GM12878 (cell line): ENCODE measurements around the gene KNTC1. TPM values are rescaled to one million over a fixed set of nuclear protein-coding genes. Genes with fewer than 3 reads are reported as not detected.

Source experiments
- ATAC-seq: fragments of 200-7000 bp; cut with Tn5 transposase; 3 replicates; pipeline ENCODE4 v1.9.1; 2020; ENCODE audit warnings: mild to moderate bottlenecking, moderate library complexity
- Bru-seq: library from RNA; stranded (reverse); fragments of 400-500 nt; gene quantifications from one replicate; lab custom pipeline; 2021; lab: Mats Ljungman, UMichigan
- BruChase-seq, 2 experiments: library from RNA; stranded (reverse); fragments of 400-500 nt; gene quantifications; one replicate each; lab custom pipeline; 2021; lab: Mats Ljungman, UMichigan
- BruUV-seq: library from RNA; stranded (reverse); fragments of 400-500 nt; replicated peaks from 2 replicates; lab custom pipeline; 2021; lab: Mats Ljungman, UMichigan
- CTCF ChIA-PET: fragments of 300-600 bp; sonication (Branson Sonifier 250); formaldehyde crosslinking; extraction: SDS; loops from one replicate; lab custom pipeline; 2021; ENCODE audit warnings: inconsistent platforms; lab: Yijun Ruan, JAX
- POLR2A ChIA-PET: fragments of 350-600 bp; formaldehyde crosslinking; extraction: SDS; loops from one replicate; lab custom pipeline; 2021; ENCODE audit warnings: inconsistent platforms; lab: Charles Lee
- RAD21 ChIA-PET: fragments of 300-600 bp; sonication (Branson Sonifier 250); formaldehyde crosslinking; loops from one replicate; lab custom pipeline; 2023; ENCODE audit warnings: antibody characterized with exemption; ENCODE audit not compliant: unreplicated experiment; lab: Charles Lee
- SMC1A ChIA-PET: fragments of 300-600 bp; sonication (Branson Sonifier 250); formaldehyde crosslinking; loops from one replicate; lab custom pipeline; 2023; ENCODE audit not compliant: unreplicated experiment, uncharacterized antibody; lab: Charles Lee
- DNase-seq: peaks from one replicate; pipeline ENCODE4 v3.0.0-alpha.2; 2011; ENCODE audit warnings: low read depth, low spot score
- FAIRE-seq: peaks from 3 replicates; lab custom pipeline; 2011; peaks lifted over from hg19 to GRCh38; lab: Jason Lieb, UNC
- H2AFZ ChIP-seq: 2 replicates; pipeline ENCODE4 v1.6.0; 2011; ENCODE audit warnings: low read depth, low read length, control low read depth; ENCODE audit not compliant: control insufficient read depth
- H3K27ac ChIP-seq: 2 replicates; pipeline ENCODE4 v1.5.1; 2011; ENCODE audit warnings: control low read depth; ENCODE audit not compliant: control insufficient read depth, insufficient read depth
- H3K27me3 ChIP-seq, 2 experiments: replicated peaks in 1 of 2; 2 replicates each; pipeline versions ENCODE4 v1.6.0 to v1.6.1; 2011; ENCODE audit warnings: low read length in 1 of 2; ENCODE audit not compliant: control insufficient read depth in 2 of 2, insufficient read depth in 2 of 2
- H3K36me3 ChIP-seq, 2 experiments: 2 replicates each; pipeline ENCODE4 v1.5.1; 2011; ENCODE audit warnings: low read length in 1 of 2; ENCODE audit not compliant: control insufficient read depth in 2 of 2, insufficient read depth in 2 of 2
- H3K4me1 ChIP-seq: 2 replicates; pipeline ENCODE4 v1.6.1; 2011; ENCODE audit warnings: mild to moderate bottlenecking, low read length, moderate library complexity, mixed read lengths; ENCODE audit not compliant: control insufficient read depth, insufficient read depth
- H3K4me2 ChIP-seq: 2 replicates; pipeline ENCODE4 v1.6.0; 2011; ENCODE audit warnings: control low read depth; ENCODE audit not compliant: control insufficient read depth, insufficient read depth
- H3K4me3 ChIP-seq: fragments of 200-600 bp; sonication (generic); 2 replicates; pipeline ENCODE4 v1.5.1; 2016
- H3K79me2 ChIP-seq: 2 replicates; pipeline ENCODE4 v1.6.0; 2011; ENCODE audit warnings: low read length; ENCODE audit not compliant: control insufficient read depth, insufficient read depth
- H3K9ac ChIP-seq: 2 replicates; pipeline ENCODE4 v1.8.0; 2011; ENCODE audit warnings: low read length, control low read depth, mixed read lengths; ENCODE audit not compliant: control insufficient read depth, insufficient read depth
- H3K9me3 ChIP-seq: replicated peaks from 3 replicates; pipeline ENCODE4 v1.5.1; 2011; ENCODE audit warnings: mild to moderate bottlenecking, low read length; ENCODE audit not compliant: control insufficient read depth, insufficient read depth
- H4K20me1 ChIP-seq: 2 replicates; pipeline ENCODE4 v1.6.0; 2011; ENCODE audit not compliant: control insufficient read depth, insufficient read depth
- CBFB ChIP-seq: IDR thresholded peaks from 2 replicates; pipeline ENCODE4 v1.6.1; 2016; ENCODE audit warnings: antibody characterized with exemption, low read depth
- ESRRA ChIP-seq: IDR thresholded peaks from 2 replicates; pipeline ENCODE4 v1.6.1; 2012; ENCODE audit warnings: mild to moderate bottlenecking, low read length, improper control_type of control experiment
- MEF2B ChIP-seq: fragments of 450-650 bp; IDR thresholded peaks from 2 replicates; pipeline ENCODE4 v1.6.1; 2018; ENCODE audit warnings: mild to moderate bottlenecking, moderate library complexity; ENCODE audit not compliant: partially characterized antibody, poor library complexity, severe bottlenecking
- POLR2A ChIP-seq: IDR thresholded peaks from 2 replicates; pipeline ENCODE4 v1.6.1; 2011; ENCODE audit warnings: low read depth, mild to moderate bottlenecking, low read length
- POLR2AphosphoS5 ChIP-seq: IDR thresholded peaks from 2 replicates; pipeline ENCODE4 v1.6.1; 2011; ENCODE audit warnings: mild to moderate bottlenecking, low read length, inconsistent platforms
- SIN3A ChIP-seq: IDR thresholded peaks from 2 replicates; pipeline ENCODE4 v1.6.1; 2012; ENCODE audit warnings: low read depth, low read length, improper control_type of control experiment
- SREBF1 ChIP-seq: IDR thresholded peaks from 2 replicates; pipeline ENCODE4 v1.6.1; 2012; ENCODE audit warnings: mild to moderate bottlenecking, low read length
- TCF12 ChIP-seq: IDR thresholded peaks from 2 replicates; pipeline ENCODE4 v1.6.1; 2011; ENCODE audit warnings: low read depth, mild to moderate bottlenecking, low read length
- TCF3 ChIP-seq: IDR thresholded peaks from 2 replicates; pipeline ENCODE4 v1.6.1; 2012; ENCODE audit warnings: low read depth, mild to moderate bottlenecking, low read length, borderline replicate concordance; ENCODE audit not compliant: insufficient read depth
- ZNF207 ChIP-seq: fragments of 450-650 bp; IDR thresholded peaks from 2 replicates; pipeline ENCODE4 v1.6.1; 2014; ENCODE audit warnings: antibody characterized with exemption, mild to moderate bottlenecking, borderline replicate concordance
- WGBS: methylation state at CpG from one replicate; pipeline ENCODE4 v1.1.6; 2016; ENCODE audit warnings: low lambda C conversion rate; ENCODE audit not compliant: insufficient replicate concordance, insufficient coverage; ENCODE audit errors: missing lambda C conversion rate; 5-methylcytosine and 5-hydroxymethylcytosine counted together
- in situ Hi-C: fragments of 300-500 bp; cut with MboI; formaldehyde crosslinking; loops from 9 replicates; pipeline ENCODE4 v1.14.3; 2018; ENCODE audit warnings: mixed read lengths
- intact Hi-C: fragments of 100-400 bp; cut with micrococcal nuclease; formaldehyde crosslinking; loops from one replicate; pipeline ENCODE4 v1.14.2; 2022; ENCODE audit not compliant: unreplicated experiment
- long read RNA-seq, 2 experiments: library from polyadenylated mRNA; unstranded; transcript quantifications; one replicate each; pipeline ENCODE4 v2.0.0, GENCODE V29; 2019 to 2020
- polyA minus RNA-seq, 3 experiments: library from RNA; depleted of rRNA, polyadenylated mRNA; stranded (reverse); fragments of >200 nt; gene quantifications; 2 replicates each; pipeline ENCODE4 v1.2.3, GENCODE V29; 2011
- polyA plus RNA-seq, 11 experiments: library from polyadenylated mRNA; depleted of rRNA in 4 of 11; unstranded in 6 of 11; stranded (reverse) in 5 of 11; fragments of >200 nt; fragmentation: Nextera tagmentation in 4 of 11; fragmentation: Illumina TruSeq in 1 of 11; extraction: Ambion mirVana in 4 of 11; extraction: Trizol in 1 of 11; gene quantifications; 1 replicate in 1 of 11; 2 replicates in 10 of 11; pipeline versions ENCODE4 v1.2.1 to v1.2.3, GENCODE V29; 2011 to 2016; ENCODE audit warnings: inconsistent platforms in 2 of 11, missing spikeins in 2 of 11, low read depth in 1 of 11
- total RNA-seq, 4 experiments: library from RNA; depleted of rRNA in 3 of 4; stranded (reverse); fragments of >200 nt in 3 of 4; fragmentation: Illumina TruSeq in 1 of 4; extraction: Trizol in 1 of 4; gene quantifications; 2 replicates each; pipeline versions ENCODE4 v1.2.1 to v1.2.3, GENCODE V29; 2013 to 2021
- TF ChIP-seq, protein P1 (sequence below): fragments of 450-650 bp; IDR thresholded peaks from 2 replicates; pipeline ENCODE4 v1.6.1; 2018; ENCODE audit warnings: borderline replicate concordance, mild to moderate bottlenecking; ENCODE audit not compliant: partially characterized antibody

The KNTC1 gene, protein sequence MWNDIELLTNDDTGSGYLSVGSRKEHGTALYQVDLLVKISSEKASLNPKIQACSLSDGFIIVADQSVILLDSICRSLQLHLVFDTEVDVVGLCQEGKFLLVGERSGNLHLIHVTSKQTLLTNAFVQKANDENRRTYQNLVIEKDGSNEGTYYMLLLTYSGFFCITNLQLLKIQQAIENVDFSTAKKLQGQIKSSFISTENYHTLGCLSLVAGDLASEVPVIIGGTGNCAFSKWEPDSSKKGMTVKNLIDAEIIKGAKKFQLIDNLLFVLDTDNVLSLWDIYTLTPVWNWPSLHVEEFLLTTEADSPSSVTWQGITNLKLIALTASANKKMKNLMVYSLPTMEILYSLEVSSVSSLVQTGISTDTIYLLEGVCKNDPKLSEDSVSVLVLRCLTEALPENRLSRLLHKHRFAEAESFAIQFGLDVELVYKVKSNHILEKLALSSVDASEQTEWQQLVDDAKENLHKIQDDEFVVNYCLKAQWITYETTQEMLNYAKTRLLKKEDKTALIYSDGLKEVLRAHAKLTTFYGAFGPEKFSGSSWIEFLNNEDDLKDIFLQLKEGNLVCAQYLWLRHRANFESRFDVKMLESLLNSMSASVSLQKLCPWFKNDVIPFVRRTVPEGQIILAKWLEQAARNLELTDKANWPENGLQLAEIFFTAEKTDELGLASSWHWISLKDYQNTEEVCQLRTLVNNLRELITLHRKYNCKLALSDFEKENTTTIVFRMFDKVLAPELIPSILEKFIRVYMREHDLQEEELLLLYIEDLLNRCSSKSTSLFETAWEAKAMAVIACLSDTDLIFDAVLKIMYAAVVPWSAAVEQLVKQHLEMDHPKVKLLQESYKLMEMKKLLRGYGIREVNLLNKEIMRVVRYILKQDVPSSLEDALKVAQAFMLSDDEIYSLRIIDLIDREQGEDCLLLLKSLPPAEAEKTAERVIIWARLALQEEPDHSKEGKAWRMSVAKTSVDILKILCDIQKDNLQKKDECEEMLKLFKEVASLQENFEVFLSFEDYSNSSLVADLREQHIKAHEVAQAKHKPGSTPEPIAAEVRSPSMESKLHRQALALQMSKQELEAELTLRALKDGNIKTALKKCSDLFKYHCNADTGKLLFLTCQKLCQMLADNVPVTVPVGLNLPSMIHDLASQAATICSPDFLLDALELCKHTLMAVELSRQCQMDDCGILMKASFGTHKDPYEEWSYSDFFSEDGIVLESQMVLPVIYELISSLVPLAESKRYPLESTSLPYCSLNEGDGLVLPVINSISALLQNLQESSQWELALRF (N-terminal part only)
- 424 and 439 TPM in 2 replicates for total RNA-seq (2013; cell fraction: nucleolus; rRNA removed)
- total RNA-seq (2014; rRNA removed), result 91.4 and 102 TPM in 2 replicates
- 118 and 120 TPM in 2 replicates for total RNA-seq (2014; rRNA removed; fragmentation: Illumina TruSeq; extraction: Trizol)
- total RNA-seq (2021), result 63.0 and 68.3 TPM in 2 replicates
- polyA plus RNA-seq (2011; ENCODE audit: low read depth), result 27.9 TPM
- 88.6 and 112 TPM in 2 replicates for polyA plus RNA-seq (2011; rRNA removed)
- polyA plus RNA-seq (2011; cell fraction: cytosol; rRNA removed), result 41.4 and 51.7 TPM in 2 replicates
- polyA plus RNA-seq (2011; cell fraction: nucleus; rRNA removed), result 199 and 216 TPM in 2 replicates
- 43.3 and 48.1 TPM in 2 replicates for polyA plus RNA-seq (2012)
- polyA plus RNA-seq (2014; fragmentation: Illumina TruSeq; extraction: Trizol), result 84.2 and 111 TPM in 2 replicates
- polyA plus RNA-seq (2014; fragmentation: Nextera tagmentation; extraction: Ambion mirVana), result 10 to 100 TPM; 37.2 to 38.3 TPM
- polyA plus RNA-seq (2014; rRNA removed), result 80.2 and 95.0 TPM in 2 replicates
- 10 to 100 TPM; 52.9 to 64.8 TPM for polyA plus RNA-seq (2016; fragmentation: Nextera tagmentation; extraction: Ambion mirVana)
- polyA minus RNA-seq (2011; rRNA and poly(A)+ RNA removed), result 92.1 and 101 TPM in 2 replicates
- 27.3 and 41.9 TPM in 2 replicates for polyA minus RNA-seq (2011; cell fraction: cytosol; rRNA and poly(A)+ RNA removed)
- polyA minus RNA-seq (2011; cell fraction: nucleus; rRNA and poly(A)+ RNA removed), result 88.3 and 135 TPM in 2 replicates
- Bru-seq, nascent RNA, result percentile 64 among the genes with signal in this experiment
- BruChase-seq, experiment 1, labeled RNA remaining after a 6-hour chase, result percentile 80 among the genes with signal in this experiment
- percentile 74 among the genes with signal in this experiment for BruChase-seq, experiment 2, labeled RNA remaining after a 2-hour chase
- long read RNA-seq, experiment 1, partial matches to known transcripts, result 4 of 6 reads
- long read RNA-seq, experiment 1, other reads (novel, unspliced or antisense), result 2 of 6 reads
- long read RNA-seq, experiment 2, partial matches to known transcripts, result 39 of 61 reads
- long read RNA-seq, experiment 2, other reads (novel, unspliced or antisense), result 22 of 61 reads

DNA sequence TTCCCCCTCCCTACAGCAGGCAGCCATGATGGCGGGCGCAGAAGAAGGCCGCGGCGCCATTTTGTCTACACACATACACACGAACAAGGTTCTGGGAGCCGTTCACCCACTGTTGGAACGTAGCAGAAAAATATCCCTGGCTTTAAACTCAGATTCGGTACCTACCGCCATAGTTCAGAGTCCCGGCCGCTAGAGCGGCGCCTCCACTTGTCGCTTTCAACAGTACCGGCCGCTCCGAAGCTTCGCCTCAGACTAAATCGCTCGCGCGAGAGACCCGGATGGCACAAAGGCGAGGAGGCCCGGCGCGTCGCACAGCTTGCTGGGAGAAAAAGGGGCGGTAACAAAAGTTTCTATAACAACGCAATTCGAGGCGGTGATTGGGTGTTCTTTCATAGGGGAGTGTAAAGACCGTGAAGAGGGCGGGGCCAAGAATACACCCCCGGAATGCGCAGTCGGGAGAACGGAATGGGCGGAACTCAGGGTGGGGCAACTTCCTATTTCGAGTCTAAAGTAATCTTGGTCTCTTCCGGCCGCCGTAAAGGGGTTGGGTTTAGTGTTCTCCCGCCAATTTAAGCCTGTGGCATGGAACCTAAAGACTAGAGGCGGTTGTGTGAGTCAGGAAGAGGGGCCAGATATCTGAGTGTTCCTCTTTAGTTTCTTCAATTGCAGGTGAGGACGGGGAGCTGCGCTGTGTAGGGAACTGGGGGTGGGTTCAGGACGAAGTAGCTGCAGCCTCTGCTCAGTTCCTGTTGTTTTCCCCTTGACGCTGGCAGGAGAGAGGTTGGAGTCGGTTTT, at the start of gene KNTC1, which contains the start of gene RSRC2:
KNTC1 (plus strand) TSS at position 567 of the 795 bp plus-strand sequence. CDS start 2,815 bp downstream, outside the sequence.
RSRC2 (minus strand) TSS at position 254 of the 795 bp plus-strand sequence; CDS start at position 171, 83 bp downstream.
- DNase-seq (peak; percentile 99), ATAC-seq (peak; percentile 86), FAIRE-seq (peak; percentile 93)
- WGBS, result under 1% methylated on average over 51 of the region's 51 CpGs
- no TSS peak for BruUV-seq
- RAD21 ChIA-PET, result interaction anchor here (0.7 to 4.6 kb wide), 3 partner anchors 20 to 124 kb away, joined by 3 to 49 read pairs (median 5); partner anchors contain the start of gene ZCCHC8
- in situ Hi-C loops, result no loop called here
- Histone ChIP-seq H3K4me2 (peak within 1 kb of the TSS; percentile 75), H3K27ac (peak within 1 kb of the TSS; percentile 99), H2AFZ (peak within 1 kb of the TSS; percentile 91), H3K4me3 (peak within 1 kb of the TSS; percentile 96), H3K36me3 (peaks cover 0 to 9% of the 10 kb centered on the region in 2 experiments; a peak in 3 of 4 replicates), H3K9ac (peak within 1 kb of the TSS; percentile 100), H3K79me2 (peaks cover 88% of the 10 kb centered on the region), H4K20me1 (0 out of 2 replicates have a peak, but pooled peaks cover 4% of the 10 kb centered on the region), H3K4me1 (peaks cover 28% of the 10 kb centered on the region), H3K27me3 (no peaks in the 10 kb centered on the region), H3K9me3 (no peaks in the 10 kb centered on the region)
- SMC1A ChIA-PET, result interaction anchor here (0.9 to 3.1 kb wide), 4 partner anchors 27 to 127 kb away, joined by 3 to 39 read pairs (median 5); partner anchors contain the start of gene ZCCHC8
- intact Hi-C loops, result loop anchor here (2.0 kb wide), 1 partner anchor 26 kb away; the partner anchor contains the start of gene ZCCHC8
- POLR2A ChIA-PET, result interaction anchor here (0.6 to 9.7 kb wide), 6 partner anchors 12 to 364 kb away, joined by 3 to 160 read pairs (median 4); partner anchors contain the start of gene ZCCHC8
- CTCF ChIA-PET, result interaction anchor here (0.6 to 2.8 kb wide), 5 partner anchors 14 to 1231 kb away, joined by 3 to 16 read pairs (median 3); partner anchors contain the start of gene ZCCHC8
- TF ChIP-seq ESRRA (no peak), POLR2A (peak; percentile 99), MEF2B (peak; percentile 51), POLR2AphosphoS5 (peak; percentile 99), SIN3A (peak; percentile 70), SREBF1 (no peak), TCF3 (peak; percentile 53; the same call in 1 of the 2 replicates), TCF12 (peak; percentile 58; the same call in 1 of the 2 replicates), CBFB (peak; percentile 87), ZNF207 (no peak; the same call in none of the 2 replicates)
- TF ChIP-seq, protein P1, sequence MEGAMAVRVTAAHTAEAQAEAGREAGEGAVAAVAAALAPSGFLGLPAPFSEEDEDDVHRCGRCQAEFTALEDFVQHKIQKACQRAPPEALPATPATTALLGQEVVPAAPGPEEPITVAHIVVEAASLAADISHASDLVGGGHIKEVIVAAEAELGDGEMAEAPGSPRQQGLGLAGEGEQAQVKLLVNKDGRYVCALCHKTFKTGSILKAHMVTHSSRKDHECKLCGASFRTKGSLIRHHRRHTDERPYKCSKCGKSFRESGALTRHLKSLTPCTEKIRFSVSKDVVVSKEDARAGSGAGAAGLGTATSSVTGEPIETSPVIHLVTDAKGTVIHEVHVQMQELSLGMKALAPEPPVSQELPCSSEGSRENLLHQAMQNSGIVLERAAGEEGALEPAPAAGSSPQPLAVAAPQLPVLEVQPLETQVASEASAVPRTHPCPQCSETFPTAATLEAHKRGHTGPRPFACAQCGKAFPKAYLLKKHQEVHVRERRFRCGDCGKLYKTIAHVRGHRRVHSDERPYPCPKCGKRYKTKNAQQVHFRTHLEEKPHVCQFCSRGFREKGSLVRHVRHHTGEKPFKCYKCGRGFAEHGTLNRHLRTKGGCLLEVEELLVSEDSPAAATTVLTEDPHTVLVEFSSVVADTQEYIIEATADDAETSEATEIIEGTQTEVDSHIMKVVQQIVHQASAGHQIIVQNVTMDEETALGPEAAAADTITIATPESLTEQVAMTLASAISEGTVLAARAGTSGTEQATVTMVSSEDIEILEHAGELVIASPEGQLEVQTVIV, result peak; percentile 62
